Glutamatergic neuron (in vitro differentiated cells): ENCODE data around the gene DLST. TPM values are rescaled to one million over a fixed set of nuclear protein-coding genes. Genes with fewer than 3 reads are reported as not detected.

Experiments used
- DNase-seq: peaks from one replicate; pipeline ENCODE4 v3.0.0; 2022
- H3K27ac Mint-ChIP-seq: one replicate; pipeline ENCODE4 v1.8.0; 2020; ENCODE audit warnings: mild to moderate bottlenecking, mixed read lengths, inconsistent platforms; ENCODE audit not compliant: unreplicated experiment
- H3K27me3 Mint-ChIP-seq: one replicate; pipeline ENCODE4 v1.8.0; 2020; ENCODE audit warnings: mild to moderate bottlenecking, moderate library complexity, mixed read lengths, inconsistent platforms; ENCODE audit not compliant: unreplicated experiment
- H3K36me3 Mint-ChIP-seq: one replicate; pipeline ENCODE4 v1.8.0; 2020; ENCODE audit warnings: mild to moderate bottlenecking, mixed read lengths, inconsistent platforms; ENCODE audit not compliant: unreplicated experiment
- H3K4me1 Mint-ChIP-seq: one replicate; pipeline ENCODE4 v1.8.0; 2020; ENCODE audit warnings: mild to moderate bottlenecking, low read depth, mixed read lengths, inconsistent platforms; ENCODE audit not compliant: unreplicated experiment
- H3K4me3 Mint-ChIP-seq: one replicate; pipeline ENCODE4 v1.8.0; 2020; ENCODE audit warnings: mild to moderate bottlenecking, mixed read lengths, inconsistent platforms; ENCODE audit not compliant: unreplicated experiment
- H3K9me3 Mint-ChIP-seq: one replicate; pipeline ENCODE4 v1.8.0; 2020; ENCODE audit warnings: mild to moderate bottlenecking, moderate library complexity, mixed read lengths, inconsistent platforms; ENCODE audit not compliant: unreplicated experiment
- total RNA-seq: library from RNA; stranded (reverse); fragmentation: NEBNext Ultra II Directional; extraction: Animal tissue kit (Norgen Biotek cat#: 25700); gene quantifications from one replicate; pipeline ENCODE4 v1.2.1, GENCODE V29; 2021; ENCODE audit not compliant: unreplicated experiment
- TF ChIP-seq, protein P1 (sequence below): fragments of 200-600 bp; sonication (generic); IDR thresholded peaks from one replicate; pipeline ENCODE4 v1.5.0; 2021; ENCODE audit not compliant: partially characterized antibody, unreplicated experiment

Gene DLST
- total RNA-seq, 1 donor from 2014 or later: 114 TPM

DNA sequence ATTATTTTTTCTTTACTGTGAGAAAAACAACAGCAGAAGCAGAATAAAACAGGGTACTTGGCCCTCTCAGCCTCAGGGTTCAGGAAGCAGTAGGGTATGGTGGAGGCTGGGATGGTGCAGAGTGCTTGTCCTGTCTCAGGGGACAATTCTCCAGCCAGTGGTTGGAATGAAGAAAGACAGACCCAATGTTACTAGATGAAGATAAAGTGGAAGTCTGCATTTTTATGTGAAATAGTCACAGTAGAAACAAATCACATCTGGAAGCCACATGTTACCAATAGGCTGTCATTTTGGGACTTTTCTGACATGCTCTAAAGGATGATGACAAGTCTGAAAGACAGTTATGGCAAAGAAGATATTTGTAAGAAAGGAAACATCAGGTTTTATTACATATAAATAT lies 38.1 kb upstream of the DLST start:
- Mint-ChIP-seq H3K9me3 (no peaks in the 10 kb centered on the region), H3K27me3 (peaks cover 2% of the 10 kb centered on the region), H3K4me1 (peaks cover 2% of the 10 kb centered on the region), H3K27ac (no peak overlapping the region), H3K4me3 (no peak overlapping the region), H3K36me3 (no peaks in the 10 kb centered on the region)
- no peak for DNase-seq
- TF ChIP-seq, protein P1, sequence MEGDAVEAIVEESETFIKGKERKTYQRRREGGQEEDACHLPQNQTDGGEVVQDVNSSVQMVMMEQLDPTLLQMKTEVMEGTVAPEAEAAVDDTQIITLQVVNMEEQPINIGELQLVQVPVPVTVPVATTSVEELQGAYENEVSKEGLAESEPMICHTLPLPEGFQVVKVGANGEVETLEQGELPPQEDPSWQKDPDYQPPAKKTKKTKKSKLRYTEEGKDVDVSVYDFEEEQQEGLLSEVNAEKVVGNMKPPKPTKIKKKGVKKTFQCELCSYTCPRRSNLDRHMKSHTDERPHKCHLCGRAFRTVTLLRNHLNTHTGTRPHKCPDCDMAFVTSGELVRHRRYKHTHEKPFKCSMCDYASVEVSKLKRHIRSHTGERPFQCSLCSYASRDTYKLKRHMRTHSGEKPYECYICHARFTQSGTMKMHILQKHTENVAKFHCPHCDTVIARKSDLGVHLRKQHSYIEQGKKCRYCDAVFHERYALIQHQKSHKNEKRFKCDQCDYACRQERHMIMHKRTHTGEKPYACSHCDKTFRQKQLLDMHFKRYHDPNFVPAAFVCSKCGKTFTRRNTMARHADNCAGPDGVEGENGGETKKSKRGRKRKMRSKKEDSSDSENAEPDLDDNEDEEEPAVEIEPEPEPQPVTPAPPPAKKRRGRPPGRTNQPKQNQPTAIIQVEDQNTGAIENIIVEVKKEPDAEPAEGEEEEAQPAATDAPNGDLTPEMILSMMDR: no peak

DNA sequence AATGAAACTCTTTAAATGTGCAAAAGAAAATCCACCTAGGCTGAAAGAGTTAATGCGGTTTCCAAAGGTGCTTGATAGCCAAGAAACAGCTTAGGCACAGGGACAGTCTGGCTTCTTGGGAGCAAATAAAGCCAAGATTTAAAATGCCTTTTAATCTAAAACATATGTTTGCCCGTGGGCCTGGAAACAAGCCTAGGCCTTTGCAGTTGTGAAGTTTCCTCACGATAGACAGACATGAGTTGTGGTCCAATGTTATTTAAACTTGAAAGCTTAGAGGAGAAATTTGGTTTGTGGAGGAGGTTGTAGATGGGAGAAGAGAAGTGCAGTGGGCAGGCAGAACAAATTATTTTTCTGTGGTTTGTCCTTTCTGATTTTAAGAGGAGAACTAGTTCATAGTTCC lies 35.5 kb upstream of the DLST start:
- Mint-ChIP-seq H3K27me3 (peaks cover 2% of the 10 kb centered on the region), H3K27ac (no peak overlapping the region), H3K4me3 (no peak overlapping the region), H3K4me1 (peaks cover 2% of the 10 kb centered on the region), H3K9me3 (no peaks in the 10 kb centered on the region), H3K36me3 (no peaks in the 10 kb centered on the region)
- TF ChIP-seq, protein P1: no peak
- no peak for DNase-seq

DNA sequence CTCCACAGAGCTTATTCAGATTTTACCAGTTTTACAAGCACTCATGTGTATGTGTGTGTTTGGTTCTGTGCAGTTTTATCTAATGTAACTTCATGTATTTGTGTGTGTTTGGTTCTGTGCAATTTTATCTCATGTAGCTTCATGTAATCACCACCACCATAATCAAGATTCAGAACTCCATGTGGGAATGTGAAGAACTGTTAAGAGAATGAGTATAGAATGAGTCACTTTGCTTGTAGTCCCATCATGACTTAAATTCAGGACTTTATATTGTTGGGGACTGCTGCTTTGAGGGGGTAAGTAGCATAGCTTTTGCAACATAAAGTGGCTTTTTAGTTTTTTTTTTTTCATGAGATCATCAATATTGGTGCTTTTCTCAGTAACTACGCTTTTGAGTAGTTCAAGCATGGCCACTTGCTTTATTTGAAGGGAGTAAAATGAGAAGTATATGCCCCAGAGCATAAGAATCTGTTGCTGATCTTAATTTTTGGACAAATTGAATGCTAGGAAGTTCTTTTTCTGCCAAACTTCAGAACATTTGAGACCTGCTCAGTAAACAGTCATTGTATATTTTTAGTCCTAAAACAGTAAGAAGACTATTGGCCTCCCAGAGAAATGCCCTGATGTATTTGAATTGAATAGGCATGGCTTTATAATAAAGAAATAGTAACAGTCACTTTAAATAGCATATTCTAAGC lies 34.6 kb upstream of the DLST start:
- Mint-ChIP-seq H3K27ac (no peak overlapping the region), H3K36me3 (no peaks in the 10 kb centered on the region), H3K4me3 (no peak overlapping the region), H3K27me3 (peaks cover 2% of the 10 kb centered on the region), H3K9me3 (no peaks in the 10 kb centered on the region), H3K4me1 (peaks cover 2% of the 10 kb centered on the region)
- TF ChIP-seq, protein P1: no peak
- no peak for DNase-seq

DNA sequence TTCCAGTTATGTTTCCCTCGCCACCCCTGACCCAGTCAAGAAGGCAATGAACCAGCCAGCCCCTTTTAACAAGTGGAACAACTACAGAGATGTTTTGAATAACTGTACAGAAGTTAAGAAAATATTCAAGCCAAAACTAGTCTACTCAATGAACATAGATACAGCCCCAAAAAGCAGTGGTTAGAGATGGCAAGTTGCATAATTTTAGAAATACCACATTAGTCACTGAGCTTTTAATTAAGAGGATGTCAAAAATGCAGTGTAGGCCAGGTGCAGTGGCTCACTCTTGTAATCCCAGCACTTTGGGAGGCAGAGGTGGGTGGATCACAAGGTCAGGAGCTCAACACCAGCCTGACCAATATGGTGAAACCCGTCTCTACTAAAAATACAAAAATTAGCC lies 32.9 kb upstream of the DLST start:
- no peaks in the 10 kb centered on the region for H3K36me3 Mint-ChIP-seq
- H3K9me3 Mint-ChIP-seq: no peaks in the 10 kb centered on the region
- no peak for DNase-seq
- no peak overlapping the region for H3K27ac Mint-ChIP-seq
- peaks cover 3% of the 10 kb centered on the region for H3K27me3 Mint-ChIP-seq
- no peaks in the 10 kb centered on the region for H3K4me1 Mint-ChIP-seq
- no peak overlapping the region for H3K4me3 Mint-ChIP-seq
- TF ChIP-seq, protein P1: no peak

DNA sequence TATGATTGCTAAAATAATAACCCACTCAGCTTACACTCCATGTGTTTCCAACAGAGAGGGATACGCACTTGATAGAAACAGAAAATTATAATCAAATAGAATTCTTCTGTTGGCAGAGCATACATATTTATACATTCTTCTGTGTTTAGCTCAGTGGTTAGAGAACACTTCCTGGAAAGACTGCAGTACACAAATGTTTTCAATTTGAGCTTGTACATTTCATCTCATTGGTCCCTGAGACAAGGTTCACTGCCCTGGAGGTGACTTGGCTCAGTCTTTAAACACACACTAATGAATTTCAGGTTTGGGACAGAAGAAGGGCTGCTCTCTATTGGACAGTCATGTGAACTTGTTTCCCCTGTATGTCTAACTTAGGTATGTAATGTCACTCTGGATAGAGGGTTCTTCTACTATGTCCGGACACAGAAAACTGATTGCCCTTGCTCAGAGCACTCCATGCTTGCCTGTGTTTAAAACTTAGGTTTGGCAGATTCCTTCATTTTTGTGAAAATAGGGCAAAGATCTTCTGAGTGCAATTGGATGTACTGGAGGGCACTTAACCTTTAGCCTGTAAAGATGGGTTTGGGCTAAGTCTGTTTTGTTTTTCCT lies 28.7 kb upstream of the DLST start:
- H3K9me3 Mint-ChIP-seq: no peaks in the 10 kb centered on the region
- no peak overlapping the region for H3K4me3 Mint-ChIP-seq
- H3K27ac Mint-ChIP-seq: no peak overlapping the region
- TF ChIP-seq, protein P1: no peak
- no peak for DNase-seq
- peaks cover 2% of the 10 kb centered on the region for H3K27me3 Mint-ChIP-seq
- H3K4me1 Mint-ChIP-seq: no peaks in the 10 kb centered on the region
- H3K36me3 Mint-ChIP-seq: no peaks in the 10 kb centered on the region
